Transverse colon (tissue), 4 donors: ENCODE data around the gene NUP98.

Source experiments
- CTCF ChIP-seq, 5 experiments: fragments of 200-600 bp in 3 of 5; fragments of 450-650 bp in 2 of 5; sonication (generic) in 3 of 5; IDR thresholded peaks; 1 replicate in 2 of 5; 2 replicates in 3 of 5; pipeline ENCODE4 v1.5.1; 2016 to 2017; ENCODE audit warnings: antibody characterized with exemption in 5 of 5, inconsistent platforms in 3 of 5, mild to moderate bottlenecking in 2 of 5, moderate library complexity in 1 of 5
- EP300 ChIP-seq: sonication (generic); formaldehyde crosslinking; IDR thresholded peaks from one replicate; pipeline ENCODE4 v1.6.1; 2017; ENCODE audit warnings: antibody characterized with exemption, low read depth
- POLR2A ChIP-seq: fragments of 450-650 bp; IDR thresholded peaks from one replicate; pipeline ENCODE4 v1.6.1; 2016; ENCODE audit warnings: antibody characterized with exemption, mild to moderate bottlenecking, moderate library complexity
- POLR2AphosphoS5 ChIP-seq, 3 donors: sonication (generic); formaldehyde crosslinking; IDR thresholded peaks; one replicate each; pipeline ENCODE4 v1.6.1; 2016; ENCODE audit warnings: antibody characterized with exemption in 3 of 3

- no peak for TF ChIP-seq EP300
- TF ChIP-seq CTCF (IDR thresholded peaks at IDR 0.05), result no peak
- no peak for TF ChIP-seq POLR2A
- no peak for TF ChIP-seq POLR2AphosphoS5 (IDR thresholded peaks at IDR 0.05)
These were observed 110.6 kb downstream of the NUP98 start for GRCh38 chr11:3686751-3687150.
